ENCODE results near the gene LRRC10. TPM values are rescaled to one million over a fixed set of nuclear protein-coding genes. Genes with fewer than 3 reads are reported as not detected.

The LRRC10 gene
- polyA plus RNA-seq, 6 donors from 2014 or later: not detected

DNA sequence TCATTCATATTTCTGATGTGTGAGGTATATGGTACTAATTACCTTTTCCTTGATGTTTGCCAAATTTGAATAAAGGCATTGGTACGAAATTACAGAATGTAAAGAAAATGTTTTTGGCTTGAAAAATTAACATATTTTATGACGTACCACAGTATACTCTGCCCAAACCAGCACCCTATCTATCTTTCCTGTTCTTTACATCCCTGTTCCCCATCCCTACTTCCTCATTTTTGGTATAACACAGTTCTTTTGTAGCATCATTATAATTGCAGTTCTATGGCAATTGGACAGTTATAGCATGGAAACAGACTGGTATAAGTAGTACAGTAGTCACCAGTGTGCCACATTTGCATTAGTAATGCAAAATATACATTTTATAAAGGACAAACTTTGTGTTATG lies 32.4 kb downstream of the LRRC10 start:
- Mint-ChIP-seq H3K4me1 (peaks cover 0 to 8% (median 0%) of the 10 kb centered on the region in 3 donors), H3K4me3 (no peak overlapping the region), H3K27me3 (no peaks in the 10 kb centered on the region), H3K27ac (peak overlapping the region in 1 of 6 donors; percentile 8), H3K36me3 (peaks cover 0 to 11% of the 10 kb centered on the region in 2 donors), H3K9me3 (peaks cover 0 to 1% (median 0%) of the 10 kb centered on the region in 7 donors)
- no peak for ATAC-seq (ENCODE audit: low read depth in 2 of 2)
- DNase-seq: no peak

DNA sequence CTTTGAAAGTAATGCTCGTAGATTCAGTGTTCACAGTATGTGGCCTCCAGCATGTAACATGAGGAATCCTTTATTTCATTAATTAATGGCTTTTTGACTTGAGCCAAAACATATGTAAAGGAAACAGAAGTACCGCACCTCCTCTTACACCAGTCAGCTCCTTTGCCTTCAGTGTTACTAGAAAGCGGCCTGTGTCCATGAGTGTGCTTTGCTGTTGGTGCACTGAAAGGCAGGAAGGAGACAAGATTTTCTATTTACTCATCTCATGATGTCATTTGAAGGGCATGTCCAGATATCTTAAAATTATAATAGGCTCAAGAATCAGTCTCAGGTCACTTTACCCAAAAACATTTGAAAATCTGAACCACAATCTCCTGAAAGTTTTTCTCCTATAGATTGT lies 35.4 kb downstream of the LRRC10 start:
- H3K9me3 Mint-ChIP-seq: no peaks in the 10 kb centered on the region
- peaks cover 0 to 8% (median 0%) of the 10 kb centered on the region in 3 donors for H3K4me1 Mint-ChIP-seq
- no peak overlapping the region for H3K4me3 Mint-ChIP-seq
- peaks cover 0 to 16% of the 10 kb centered on the region in 2 donors for H3K36me3 Mint-ChIP-seq
- H3K27me3 Mint-ChIP-seq: no peaks in the 10 kb centered on the region
- no peak for ATAC-seq (ENCODE audit: low read depth in 2 of 2)
- H3K27ac Mint-ChIP-seq: no peak overlapping the region
- DNase-seq: no peak

DNA sequence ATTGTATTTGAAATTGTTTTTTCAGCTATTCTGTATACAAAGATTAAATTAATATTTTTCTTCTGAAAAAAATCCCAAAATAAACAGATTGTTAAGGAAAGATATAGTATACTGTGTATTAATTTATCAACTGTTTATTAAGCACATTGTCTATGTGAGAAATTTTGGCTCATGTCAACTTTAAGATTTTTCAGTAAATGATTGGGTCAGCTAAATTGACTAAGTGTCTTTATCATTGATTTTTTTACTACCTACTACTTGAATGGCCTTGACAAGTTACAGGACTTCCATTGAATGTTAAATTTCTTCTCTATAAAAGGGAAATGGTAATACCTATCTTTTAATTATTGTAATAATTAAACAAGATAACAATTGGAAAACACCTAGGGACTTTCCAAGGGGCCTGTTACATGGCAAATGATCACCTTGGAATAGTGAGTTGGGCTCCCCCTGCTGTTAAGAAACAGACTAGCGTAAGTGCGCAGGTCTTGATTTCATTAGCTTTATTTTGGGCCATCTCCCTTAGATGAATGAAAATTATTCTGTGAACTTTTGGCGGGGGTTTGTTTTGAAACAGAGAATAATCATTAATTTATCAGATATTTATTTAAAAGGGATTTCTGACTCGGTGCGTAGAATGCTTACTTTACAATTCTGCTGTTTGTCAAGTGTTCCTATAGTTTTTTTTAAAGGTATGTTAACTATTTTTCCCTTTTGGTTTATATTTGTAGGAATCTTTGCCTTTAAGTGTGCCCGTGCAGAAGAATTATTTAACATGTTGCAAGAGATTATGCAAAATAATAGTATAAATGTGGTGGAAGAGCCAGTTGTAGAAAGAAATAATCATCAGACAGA lies 39.9 kb downstream of the LRRC10 start:
- Mint-ChIP-seq H3K4me1 (no peaks in the 10 kb centered on the region), H3K27ac (peak overlapping the region in 5 of 6 donors; percentile 22 to 88 (median 83)), H3K36me3 (peaks cover 0 to 16% of the 10 kb centered on the region in 2 donors), H3K9me3 (no peaks in the 10 kb centered on the region), H3K27me3 (no peaks in the 10 kb centered on the region), H3K4me3 (no peak overlapping the region)
- DNase-seq (peak; percentile 62), ATAC-seq (ENCODE audit: low read depth in 2 of 2) (peak; percentile 97 to 98)

DNA sequence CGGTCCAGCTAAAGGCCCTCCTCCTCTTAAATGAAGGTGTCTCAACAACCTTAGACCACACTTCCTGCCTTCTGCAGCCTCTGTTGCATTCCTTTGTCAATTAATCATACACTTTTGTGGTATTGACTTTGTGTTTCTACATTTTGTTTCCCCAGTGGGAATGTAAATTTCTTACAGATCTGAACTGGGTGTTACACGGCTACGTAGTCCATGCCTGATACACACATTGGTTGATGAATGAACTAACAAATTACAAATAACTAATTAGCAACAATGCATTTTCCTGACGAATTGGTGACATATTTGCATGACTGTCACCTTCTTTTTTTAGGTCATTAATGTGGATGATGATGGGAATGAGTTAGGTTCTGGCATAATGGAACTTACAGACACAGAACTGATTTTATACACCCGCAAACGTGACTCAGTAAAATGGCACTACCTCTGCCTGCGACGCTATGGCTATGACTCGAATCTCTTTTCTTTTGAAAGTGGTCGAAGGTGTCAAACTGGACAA lies 40.6 kb downstream of the LRRC10 start:
- H3K27me3 Mint-ChIP-seq: no peaks in the 10 kb centered on the region
- no peak overlapping the region for H3K4me3 Mint-ChIP-seq
- peak overlapping the region in 4 of 6 donors; percentile 42 to 91 (median 83) for H3K27ac Mint-ChIP-seq
- no peaks in the 10 kb centered on the region for H3K9me3 Mint-ChIP-seq
- H3K36me3 Mint-ChIP-seq: peaks cover 0 to 16% of the 10 kb centered on the region in 2 donors
- H3K4me1 Mint-ChIP-seq: no peaks in the 10 kb centered on the region
- ATAC-seq (ENCODE audit: low read depth in 2 of 2): no peak
- no peak for DNase-seq

DNA sequence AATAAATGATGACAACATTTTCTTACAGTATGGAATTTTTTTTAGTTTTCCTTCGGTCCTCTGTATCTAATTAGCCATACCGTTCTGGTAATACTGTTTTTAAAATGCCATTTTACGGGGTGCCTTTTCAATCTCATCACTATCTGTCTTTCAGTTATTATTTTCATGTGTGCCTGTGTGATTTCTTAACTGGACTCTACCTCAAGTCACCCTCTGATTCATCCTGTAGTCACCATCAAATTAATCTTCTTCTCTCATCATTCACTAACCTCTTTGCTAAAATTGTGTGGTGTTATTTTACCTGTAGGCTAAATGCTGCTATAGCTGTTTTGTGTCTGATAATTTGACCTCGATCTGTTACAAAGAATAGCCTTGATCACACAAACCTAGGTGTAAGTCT lies 41.5 kb downstream of the LRRC10 start:
- peak overlapping the region in 4 of 6 donors; percentile 42 to 89 (median 72) for H3K27ac Mint-ChIP-seq

DNA sequence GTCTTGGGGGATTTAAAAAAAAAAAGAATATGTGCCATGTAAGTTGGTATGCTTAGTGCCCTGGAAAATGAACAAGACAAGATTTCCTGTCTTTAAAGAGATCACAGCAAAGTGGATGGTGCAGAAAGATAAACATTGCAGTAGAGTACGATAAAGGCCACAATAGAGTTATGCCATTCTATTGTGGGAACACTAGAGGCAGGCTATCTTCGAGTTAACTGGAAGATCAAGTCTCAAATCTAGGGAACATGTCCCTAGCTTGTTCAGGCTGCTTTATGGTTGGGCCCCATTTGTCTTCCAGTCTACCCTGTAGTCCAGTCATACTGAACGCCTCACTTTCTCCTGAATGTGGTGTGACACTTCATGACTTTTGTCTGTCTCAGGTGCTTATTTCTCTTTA lies 44.1 kb downstream of the LRRC10 start:
- Mint-ChIP-seq H3K9me3 (no peaks in the 10 kb centered on the region), H3K4me1 (no peaks in the 10 kb centered on the region), H3K36me3 (no peaks in the 10 kb centered on the region), H3K4me3 (no peak overlapping the region), H3K27me3 (no peaks in the 10 kb centered on the region), H3K27ac (peak overlapping the region in 3 of 6 donors; percentile 1 to 83 (median 41))
- ATAC-seq (ENCODE audit: low read depth in 2 of 2) (no peak), DNase-seq (no peak)

More for the DNA sequence above, 41.5 kb downstream of the LRRC10 start:
- Mint-ChIP-seq H3K4me3 (no peak overlapping the region), H3K9me3 (no peaks in the 10 kb centered on the region), H3K36me3 (peaks cover 0 to 10% of the 10 kb centered on the region in 2 donors), H3K4me1 (no peaks in the 10 kb centered on the region), H3K27me3 (no peaks in the 10 kb centered on the region)
- no peak for DNase-seq
- ATAC-seq (ENCODE audit: low read depth in 2 of 2): no peak

DNA sequence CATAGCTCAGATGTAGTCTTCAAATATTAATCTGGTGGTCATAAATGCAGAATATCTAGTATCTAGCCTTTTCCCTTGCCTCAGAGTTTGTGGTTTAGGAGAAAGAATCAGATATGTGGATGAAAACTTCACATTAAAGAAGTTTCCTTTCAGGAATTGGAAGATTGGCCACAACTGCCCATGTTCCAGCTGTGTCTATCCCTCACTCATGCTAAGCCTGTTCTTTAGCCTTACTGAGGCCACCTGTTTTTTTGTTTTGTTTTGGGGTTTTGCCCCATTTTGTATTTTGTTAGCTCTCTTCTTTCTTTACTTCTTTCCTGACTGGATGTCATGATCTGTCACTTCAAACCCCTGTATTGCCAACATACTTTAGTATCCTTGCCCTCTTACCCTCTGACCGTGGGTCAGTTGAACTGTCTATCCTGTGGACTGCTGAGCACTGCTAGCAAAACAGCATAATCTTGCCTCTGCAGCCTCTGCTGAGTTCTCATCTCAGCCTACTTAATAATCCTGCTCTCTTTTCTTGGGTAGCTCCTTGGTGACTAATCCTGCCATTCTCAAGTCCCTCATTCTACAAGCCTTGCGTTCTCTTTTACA lies 47.4 kb downstream of the LRRC10 start:
- H3K27ac Mint-ChIP-seq: no peak overlapping the region
- H3K9me3 Mint-ChIP-seq: no peaks in the 10 kb centered on the region
- no peaks in the 10 kb centered on the region for H3K27me3 Mint-ChIP-seq
- DNase-seq (no peak), ATAC-seq (ENCODE audit: low read depth in 2 of 2) (no peak)
- H3K4me3 Mint-ChIP-seq: no peak overlapping the region
- H3K36me3 Mint-ChIP-seq: no peaks in the 10 kb centered on the region
- peaks cover 0 to 8% (median 6%) of the 10 kb centered on the region in 3 donors for H3K4me1 Mint-ChIP-seq

Other genes starting within 250 kb of the LRRC10 start
- gene FRS2, start 140.5 kb downstream of the LRRC10 start, polyA plus RNA-seq (ENCODE audit: low read depth in 6 of 6): 10 to 100 TPM; 18.0 to 31.4 (median 28.3) TPM
- 100 to 1,000 TPM; 154 to 180 (median 166) TPM for gene CCT2, start 25.4 kb downstream of the LRRC10 start, polyA plus RNA-seq (ENCODE audit: low read depth in 6 of 6)
- under 1 TPM in 2 of 6 donors, not detected in 4; 0.27 to 0.57 TPM for gene BEST3, start 88.4 kb upstream of the LRRC10 start, polyA plus RNA-seq (ENCODE audit: low read depth in 6 of 6)
- 10 to 100 TPM in 5 of 6 donors, 1 to 10 TPM in 1; 8.1 to 43.7 (median 32.9) TPM for gene RAB3IP, start 128.0 kb upstream of the LRRC10 start, polyA plus RNA-seq (ENCODE audit: low read depth in 6 of 6)
- not detected for gene MYRFL, start 214.3 kb upstream of the LRRC10 start, polyA plus RNA-seq (ENCODE audit: low read depth in 6 of 6)